ENCODE measurements around the gene TOMM5.

GRCh38 chr9:37551888-37552287 lies 40.5 kb downstream of the TOMM5 start:
- TF ChIP-seq CTCF (IDR thresholded peaks at IDR 0.05) (no peak), POLR2A (IDR thresholded peaks at IDR 0.05) (no peak)

Measured in testis (tissue), 2 donors.